IMR-90 (cell line): ENCODE results near the gene ZNF658.
"Not testable (repeated sequence)": the region's sequence is repeated elsewhere in the genome, so short reads cannot be mapped to it uniquely, and the experiment has no call there.

Experiments used
- CTCF ChIP-seq: conservative IDR thresholded peaks from 2 replicates; pipeline ENCODE4 v1.5.1; 2012; ENCODE audit warnings: mild to moderate bottlenecking, low read depth, low read length, improper control_type of control experiment
- MAZ ChIP-seq: IDR thresholded peaks from 2 replicates; pipeline ENCODE4 v1.6.1; 2012; ENCODE audit warnings: low read depth, mild to moderate bottlenecking, low read length, improper control_type of control experiment, moderate library complexity, borderline replicate concordance
- POLR2A ChIP-seq: IDR thresholded peaks from 2 replicates; pipeline ENCODE4 v1.6.1; 2012; ENCODE audit warnings: mild to moderate bottlenecking, low read depth, low read length
- SMC3 ChIP-seq: fragments of 150-350 bp; IDR thresholded peaks from 2 replicates; pipeline ENCODE4 v1.6.1; 2016; ENCODE audit warnings: low read depth, mild to moderate bottlenecking, antibody characterized with exemption, low read length, moderate library complexity

GRCh38 chr9:66901141-66901540, 616 bp downstream of the ZNF658 start:
- TF ChIP-seq MAZ, CTCF, SMC3, POLR2A: not testable (repeated sequence)
